PFSK-1 (cell line): ENCODE data around the gene KIF5A.

Source experiments
- POLR2AphosphoS5 ChIP-seq: IDR thresholded peaks from 2 replicates; pipeline ENCODE4 v1.6.1; 2012; ENCODE audit warnings: low read depth, mild to moderate bottlenecking, control low read depth, low read length, moderate library complexity
- REST ChIP-seq, 2 experiments: IDR thresholded peaks; 2 replicates each; pipeline versions ENCODE4 v1.6.1 to v1.8.0; 2011 to 2012; ENCODE audit warnings: low read depth in 2 of 2, low read length in 2 of 2, control low read depth in 1 of 2, inconsistent platforms in 1 of 2, mild to moderate bottlenecking in 1 of 2, moderate library complexity in 1 of 2; ENCODE audit not compliant: insufficient read depth in 1 of 2
- TAF1 ChIP-seq: IDR thresholded peaks from 2 replicates; pipeline ENCODE4 v1.6.1; 2012; ENCODE audit warnings: low read length, control low read depth, borderline replicate concordance; ENCODE audit not compliant: insufficient read depth

- TF ChIP-seq TAF1 (no peak), REST (IDR thresholded peaks at IDR 0.05; ENCODE audit: insufficient read depth in 1 of 2, low read depth in 2 of 2, low read length in 2 of 2) (no peak), POLR2AphosphoS5 (no peak)
Measured at GRCh38 chr12:57514720-57515407, 35.0 kb upstream of the KIF5A start.
